ENCODE measurements around the gene FGFR2. TPM values are rescaled to one million over a fixed set of nuclear protein-coding genes. Genes with fewer than 3 reads are reported as not detected.

The FGFR2 gene
- 10 to 100 TPM; 49.7 to 78.5 TPM for total RNA-seq

DNA sequence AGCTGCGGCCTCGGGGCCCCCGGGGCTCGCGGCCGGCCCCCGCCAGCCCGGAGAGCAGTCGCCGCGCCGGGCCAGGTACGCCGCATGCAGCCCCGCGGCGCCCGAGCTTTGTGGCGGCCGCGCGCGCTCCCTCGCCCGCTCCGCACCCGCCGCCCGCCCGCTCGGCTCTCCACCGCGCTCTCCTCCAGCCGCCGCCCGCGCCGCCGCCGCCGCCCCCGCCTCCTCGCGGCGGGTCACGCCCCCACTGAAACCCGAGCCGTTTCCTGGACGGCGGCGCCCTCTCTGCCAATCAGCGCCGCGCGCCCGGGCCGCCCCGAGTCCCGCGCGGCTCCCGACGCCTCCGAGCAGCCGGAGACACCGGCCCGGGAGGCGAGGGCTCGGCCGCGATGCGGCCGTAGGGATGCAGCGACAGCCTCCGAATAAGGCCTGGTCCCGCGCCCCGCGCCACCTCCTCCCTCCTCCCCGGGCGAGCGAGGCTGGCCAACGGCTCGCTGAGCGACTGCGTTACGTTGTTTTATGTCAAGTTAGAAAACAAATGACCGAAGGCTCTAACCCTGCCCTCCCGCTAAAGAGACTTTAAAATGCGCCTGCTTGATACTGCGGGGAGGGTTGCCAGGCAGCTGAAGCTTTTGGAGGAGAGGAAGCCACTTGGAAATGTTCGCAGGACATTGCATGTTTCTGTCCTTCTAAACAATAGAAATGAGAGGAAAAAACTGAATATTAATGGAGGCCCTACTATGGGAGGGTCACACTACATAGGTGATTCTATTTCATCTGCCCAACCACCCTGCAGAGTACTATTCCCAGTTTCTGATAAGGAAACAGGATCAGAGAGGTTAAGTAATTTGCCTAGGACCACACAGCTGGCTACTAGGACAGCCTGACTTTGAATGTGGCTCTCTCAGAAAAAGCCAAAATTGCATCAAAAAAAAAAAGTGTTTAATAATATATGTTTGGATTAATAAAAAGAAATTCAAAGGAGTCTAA, at the start of gene FGFR2:
Gene FGFR2, minus strand, starts transcription at position 182 of the 987 bp plus-strand sequence. CDS start 4,627 bp downstream, outside the sequence.
- peak; percentile 87 for DNase-seq (ENCODE audit: low spot score)
- no peaks in the 10 kb centered on the region for H3K9me3 ChIP-seq
- no peaks in the 10 kb centered on the region for H3K4me1 ChIP-seq (replicated peaks)
- WGBS, result under 1% methylated on average over 59 of the region's 92 CpGs
- H3K27ac ChIP-seq, result peak within 1 kb of the TSS; percentile 81 to 83
- peak within 1 kb of the TSS; percentile 46 to 56 for H3K4me3 ChIP-seq
- intact Hi-C loops (cut with DNase I), result loop anchor here (1.0 kb wide), 1 partner anchor 139 kb away; no protein-coding TSS in a partner anchor
- TF ChIP-seq POLR2AphosphoS5 (IDR thresholded peaks at IDR 0.05), result peak; percentile 23
- peak; percentile 62 for TF ChIP-seq POLR2A (IDR thresholded peaks at IDR 0.05)
- TF ChIP-seq, protein P1, sequence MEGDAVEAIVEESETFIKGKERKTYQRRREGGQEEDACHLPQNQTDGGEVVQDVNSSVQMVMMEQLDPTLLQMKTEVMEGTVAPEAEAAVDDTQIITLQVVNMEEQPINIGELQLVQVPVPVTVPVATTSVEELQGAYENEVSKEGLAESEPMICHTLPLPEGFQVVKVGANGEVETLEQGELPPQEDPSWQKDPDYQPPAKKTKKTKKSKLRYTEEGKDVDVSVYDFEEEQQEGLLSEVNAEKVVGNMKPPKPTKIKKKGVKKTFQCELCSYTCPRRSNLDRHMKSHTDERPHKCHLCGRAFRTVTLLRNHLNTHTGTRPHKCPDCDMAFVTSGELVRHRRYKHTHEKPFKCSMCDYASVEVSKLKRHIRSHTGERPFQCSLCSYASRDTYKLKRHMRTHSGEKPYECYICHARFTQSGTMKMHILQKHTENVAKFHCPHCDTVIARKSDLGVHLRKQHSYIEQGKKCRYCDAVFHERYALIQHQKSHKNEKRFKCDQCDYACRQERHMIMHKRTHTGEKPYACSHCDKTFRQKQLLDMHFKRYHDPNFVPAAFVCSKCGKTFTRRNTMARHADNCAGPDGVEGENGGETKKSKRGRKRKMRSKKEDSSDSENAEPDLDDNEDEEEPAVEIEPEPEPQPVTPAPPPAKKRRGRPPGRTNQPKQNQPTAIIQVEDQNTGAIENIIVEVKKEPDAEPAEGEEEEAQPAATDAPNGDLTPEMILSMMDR (IDR thresholded peaks at IDR 0.05), result peak in 2 of 4 experiments; percentile 28 to 44
- H3K27me3 ChIP-seq (replicated peaks; ENCODE audit: insufficient read depth), result no peaks in the 10 kb centered on the region
- H3K36me3 ChIP-seq, result no peaks in the 10 kb centered on the region

- Histone ChIP-seq H3K4me1 (replicated peaks) (no peaks in the 10 kb centered on the region), H3K27me3 (replicated peaks; ENCODE audit: insufficient read depth) (no peaks in the 10 kb centered on the region), H3K9me3 (no peaks in the 10 kb centered on the region), H3K27ac (no peak overlapping the region), H3K4me3 (no peak overlapping the region), H3K36me3 (no peaks in the 10 kb centered on the region)
- DNase-seq (ENCODE audit: low spot score), result no peak
- intact Hi-C loops (cut with DNase I), result no loop called here
- WGBS, result 89% methylated on average over 4 of the region's 4 CpGs
- no peak for TF ChIP-seq POLR2A (IDR thresholded peaks at IDR 0.05)
Measured at GRCh38 chr10:121647401-121647800, 49.2 kb upstream of the FGFR2 start.

DNA sequence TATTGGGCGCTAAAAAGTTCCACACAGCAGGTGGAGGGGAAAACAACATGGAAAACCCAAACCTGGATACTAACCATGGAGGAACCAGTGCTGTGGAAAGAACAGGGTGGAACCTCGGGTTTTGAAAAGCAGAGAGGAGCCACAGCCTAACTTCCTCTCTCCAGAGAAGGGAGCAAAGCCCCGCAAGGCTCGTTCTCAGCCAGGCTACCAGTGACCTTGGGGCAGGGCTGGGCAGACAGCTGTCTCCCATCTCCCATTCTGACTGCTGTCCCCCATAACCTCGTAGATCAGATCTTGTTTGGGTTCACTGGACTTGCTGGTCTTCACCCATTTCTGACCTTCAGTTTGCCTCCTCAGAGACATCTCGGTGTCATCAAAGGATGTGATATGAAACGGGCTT, 47.5 kb upstream of the FGFR2 start:
- WGBS, result 86% methylated on average over 7 of the region's 7 CpGs
- intact Hi-C loops (cut with DNase I), result no loop called here
- DNase-seq (ENCODE audit: low spot score), result no peak
- no peak for TF ChIP-seq POLR2A (IDR thresholded peaks at IDR 0.05)
- Histone ChIP-seq H3K36me3 (no peaks in the 10 kb centered on the region), H3K27me3 (replicated peaks; ENCODE audit: insufficient read depth) (no peaks in the 10 kb centered on the region), H3K27ac (no peak overlapping the region), H3K4me1 (replicated peaks) (no peaks in the 10 kb centered on the region), H3K9me3 (no peaks in the 10 kb centered on the region), H3K4me3 (no peak overlapping the region)

GRCh38 chr10:121644501-121644900, 46.3 kb upstream of the FGFR2 start:
- Histone ChIP-seq H3K27ac (no peak overlapping the region), H3K36me3 (no peaks in the 10 kb centered on the region), H3K27me3 (replicated peaks; ENCODE audit: insufficient read depth) (no peaks in the 10 kb centered on the region), H3K4me3 (no peak overlapping the region), H3K9me3 (no peaks in the 10 kb centered on the region), H3K4me1 (replicated peaks) (no peaks in the 10 kb centered on the region)
- TF ChIP-seq, protein P1 (IDR thresholded peaks at IDR 0.05), result no peak
- TF ChIP-seq POLR2A (IDR thresholded peaks at IDR 0.05) (no peak), POLR2AphosphoS5 (IDR thresholded peaks at IDR 0.05) (no peak)
- 89% methylated on average over 2 of the region's 2 CpGs for WGBS
- intact Hi-C loops (cut with DNase I), result no loop called here
- no peak for DNase-seq (ENCODE audit: low spot score)

- DNase-seq (ENCODE audit: low spot score), result no peak
- Histone ChIP-seq H3K27me3 (replicated peaks; ENCODE audit: insufficient read depth) (no peaks in the 10 kb centered on the region), H3K27ac (no peak overlapping the region), H3K9me3 (no peaks in the 10 kb centered on the region), H3K4me3 (no peak overlapping the region), H3K36me3 (no peaks in the 10 kb centered on the region), H3K4me1 (replicated peaks) (no peaks in the 10 kb centered on the region)
- WGBS, result 35% methylated on average over 3 of the region's 3 CpGs
- intact Hi-C loops (cut with DNase I), result no loop called here
- TF ChIP-seq POLR2AphosphoS5 (IDR thresholded peaks at IDR 0.05) (no peak), POLR2A (IDR thresholded peaks at IDR 0.05) (no peak)
- TF ChIP-seq, protein P1 (IDR thresholded peaks at IDR 0.05), result no peak
Measured at GRCh38 chr10:121640266-121640665, 42.0 kb upstream of the FGFR2 start.
